Mucosa of descending colon (tissue), 3 donors: ENCODE data around the gene PFDN1. TPM values are rescaled to one million over a fixed set of nuclear protein-coding genes. Genes with fewer than 3 reads are reported as not detected.
A peak's percentile ranks its signal among the peaks of the same experiment; 100 is the strongest.

ENCODE experiments used
- ATAC-seq: fragments of 200-7000 bp; cut with Tn5 transposase; one replicate; pipeline ENCODE4 v1.9.1; 2020; ENCODE audit warnings: mild to moderate bottlenecking, moderate library complexity
- DNase-seq, 3 donors: peaks; one replicate each; pipeline ENCODE4 v3.0.0-alpha.2; 2020
- H3K36me3 ChIP-seq: fragments of 200-600 bp; one replicate; pipeline ENCODE4 v1.8.0; 2021; ENCODE audit warnings: low read depth, mild to moderate bottlenecking
- H3K4me1 ChIP-seq: fragments of 200-600 bp; one replicate; pipeline ENCODE4 v1.8.0; 2021; ENCODE audit warnings: low read depth, mild to moderate bottlenecking
- H3K4me3 ChIP-seq: fragments of 200-600 bp; one replicate; pipeline ENCODE4 v1.8.0; 2021; ENCODE audit warnings: mild to moderate bottlenecking
- H3K9me3 ChIP-seq: fragments of 200-600 bp; one replicate; pipeline ENCODE4 v1.8.0; 2021; ENCODE audit warnings: mild to moderate bottlenecking
- intact Hi-C, 2 donors: fragments of 100-400 bp; cut with DNase I in 1 of 2; cut with micrococcal nuclease in 1 of 2; formaldehyde crosslinking; loops; one replicate each; pipeline versions ENCODE4 v1.11.0 to v1.11.1; 2022; cut with DNase I, micrococcal nuclease
- total RNA-seq, 3 donors: library from RNA; stranded (reverse); fragmentation: NEBNext Ultra II Directional in 2 of 3; extraction: Animal tissue kit (Norgen Biotek cat#: 25700) in 2 of 3; gene quantifications; one replicate each; pipeline versions ENCODE4 v1.2.1 to v1.2.4, GENCODE V29; 2021 to 2023
- TF ChIP-seq, protein P1 (sequence below): fragments of 200-600 bp; IDR thresholded peaks from one replicate; pipeline ENCODE4 v1.8.0; 2022; ENCODE audit warnings: antibody characterized with exemption, mild to moderate bottlenecking
- donor health status: DM: no; HTN: no; CAD: no; lungs with moderate emphysema.
- donor health status: DM: no; HTN: no; CAD: no.
- donor health status: DM: no; HTN: yes; CAD: no.

Gene PFDN1
- total RNA-seq, 3 donors from 2014 or later = 33.5 to 48.0 (median 35.9) TPM

DNA sequence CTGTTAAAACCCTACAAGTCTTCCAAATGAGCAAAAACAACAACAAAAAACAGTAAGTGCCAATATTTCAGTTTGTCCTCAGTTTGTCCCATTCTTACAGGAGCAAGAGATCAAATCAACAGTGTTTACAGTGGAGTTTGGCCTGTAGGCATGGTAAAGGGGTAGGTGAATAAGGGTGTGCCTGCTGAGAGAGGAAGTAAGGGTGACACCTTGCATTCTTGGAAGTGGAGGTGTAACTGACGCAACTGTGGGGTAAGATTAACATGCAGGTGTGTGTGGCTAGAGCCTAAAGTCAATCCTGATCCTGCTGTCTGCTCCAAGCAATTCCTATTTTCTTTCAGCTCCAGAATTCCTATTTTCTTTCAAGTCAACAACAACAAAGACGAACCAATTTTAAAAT lies 43.4 kb downstream of the PFDN1 start:
- intact Hi-C loops = no loop called here
- ATAC-seq = peak; percentile 85
- DNase-seq = peak in 1 of 3 donors; percentile 66
- H3K9me3 ChIP-seq = no peaks in the 10 kb centered on the region
- H3K4me1 ChIP-seq = peaks cover 29% of the 10 kb centered on the region
- no peak overlapping the region for H3K4me3 ChIP-seq
- TF ChIP-seq, protein P1, sequence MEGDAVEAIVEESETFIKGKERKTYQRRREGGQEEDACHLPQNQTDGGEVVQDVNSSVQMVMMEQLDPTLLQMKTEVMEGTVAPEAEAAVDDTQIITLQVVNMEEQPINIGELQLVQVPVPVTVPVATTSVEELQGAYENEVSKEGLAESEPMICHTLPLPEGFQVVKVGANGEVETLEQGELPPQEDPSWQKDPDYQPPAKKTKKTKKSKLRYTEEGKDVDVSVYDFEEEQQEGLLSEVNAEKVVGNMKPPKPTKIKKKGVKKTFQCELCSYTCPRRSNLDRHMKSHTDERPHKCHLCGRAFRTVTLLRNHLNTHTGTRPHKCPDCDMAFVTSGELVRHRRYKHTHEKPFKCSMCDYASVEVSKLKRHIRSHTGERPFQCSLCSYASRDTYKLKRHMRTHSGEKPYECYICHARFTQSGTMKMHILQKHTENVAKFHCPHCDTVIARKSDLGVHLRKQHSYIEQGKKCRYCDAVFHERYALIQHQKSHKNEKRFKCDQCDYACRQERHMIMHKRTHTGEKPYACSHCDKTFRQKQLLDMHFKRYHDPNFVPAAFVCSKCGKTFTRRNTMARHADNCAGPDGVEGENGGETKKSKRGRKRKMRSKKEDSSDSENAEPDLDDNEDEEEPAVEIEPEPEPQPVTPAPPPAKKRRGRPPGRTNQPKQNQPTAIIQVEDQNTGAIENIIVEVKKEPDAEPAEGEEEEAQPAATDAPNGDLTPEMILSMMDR = no peak
- no peaks in the 10 kb centered on the region for H3K36me3 ChIP-seq

GRCh38 chr5:140258873-140259272 lies 44.0 kb downstream of the PFDN1 start:
- peaks cover 34% of the 10 kb centered on the region for H3K4me1 ChIP-seq
- no peaks in the 10 kb centered on the region for H3K36me3 ChIP-seq
- ATAC-seq (no peak), DNase-seq (no peak)
- no peaks in the 10 kb centered on the region for H3K9me3 ChIP-seq
- intact Hi-C loops = no loop called here
- no peak overlapping the region for H3K4me3 ChIP-seq
- TF ChIP-seq, protein P1 = no peak

DNA sequence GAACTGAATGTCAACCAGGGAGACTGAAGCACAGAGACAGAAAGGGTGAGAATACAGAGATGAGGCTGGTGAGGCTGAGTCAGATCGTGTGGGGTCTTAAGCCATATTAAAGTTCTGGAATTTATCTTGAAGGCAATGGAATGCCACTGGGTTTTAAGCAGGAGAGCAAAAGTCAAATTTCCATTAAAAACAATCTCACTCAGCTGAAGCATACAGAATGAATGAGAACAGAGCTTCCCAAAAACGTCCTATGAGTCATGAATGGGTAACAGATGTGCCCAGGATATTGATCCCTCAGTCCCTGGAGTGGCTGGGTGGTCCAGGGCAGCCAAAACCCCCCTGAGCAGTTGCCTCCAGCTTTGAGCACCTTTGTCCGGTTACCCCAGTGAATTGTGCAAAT lies 44.9 kb downstream of the PFDN1 start:
- DNase-seq (no peak), ATAC-seq (no peak)
- intact Hi-C loops = no loop called here
- peaks cover 42% of the 10 kb centered on the region for H3K4me1 ChIP-seq
- no peak overlapping the region for H3K4me3 ChIP-seq
- H3K36me3 ChIP-seq = no peaks in the 10 kb centered on the region
- TF ChIP-seq, protein P1 = no peak
- H3K9me3 ChIP-seq = no peaks in the 10 kb centered on the region

- Histone ChIP-seq H3K4me3 (no peak overlapping the region), H3K9me3 (no peaks in the 10 kb centered on the region), H3K36me3 (no peaks in the 10 kb centered on the region), H3K4me1 (peaks cover 33% of the 10 kb centered on the region)
- DNase-seq = no peak
- intact Hi-C loops = no loop called here
- TF ChIP-seq, protein P1 = no peak
- no peak for ATAC-seq
These were observed 46.2 kb downstream of the PFDN1 start for GRCh38 chr5:140256726-140257125.

GRCh38 chr5:140255460-140256157 lies 47.3 kb downstream of the PFDN1 start:
- intact Hi-C loops = no loop called here
- no peak overlapping the region for H3K4me3 ChIP-seq
- no peak for DNase-seq
- peaks cover 27% of the 10 kb centered on the region for H3K4me1 ChIP-seq
- ATAC-seq = no peak
- no peaks in the 10 kb centered on the region for H3K36me3 ChIP-seq
- no peaks in the 10 kb centered on the region for H3K9me3 ChIP-seq
- TF ChIP-seq, protein P1 = no peak
